Stimulated activated CD8-positive, alpha-beta memory T cell treated with anti-CD3 and anti-CD28 coated beads, Interleukin-2, amount 100 ng/mL, for 1 hour (primary cell): ENCODE data around the gene AGBL2.
"Not testable (repeated sequence)": the region's sequence is repeated elsewhere in the genome, so short reads cannot be mapped to it uniquely, and the experiment has no call there.

Experiments used
- DNase-seq, 2 donors: peaks; one replicate each; pipeline ENCODE4 v3.0.0-alpha.2; 2020; ENCODE audit warnings: low read depth in 2 of 2

AGBL2 gene, protein sequence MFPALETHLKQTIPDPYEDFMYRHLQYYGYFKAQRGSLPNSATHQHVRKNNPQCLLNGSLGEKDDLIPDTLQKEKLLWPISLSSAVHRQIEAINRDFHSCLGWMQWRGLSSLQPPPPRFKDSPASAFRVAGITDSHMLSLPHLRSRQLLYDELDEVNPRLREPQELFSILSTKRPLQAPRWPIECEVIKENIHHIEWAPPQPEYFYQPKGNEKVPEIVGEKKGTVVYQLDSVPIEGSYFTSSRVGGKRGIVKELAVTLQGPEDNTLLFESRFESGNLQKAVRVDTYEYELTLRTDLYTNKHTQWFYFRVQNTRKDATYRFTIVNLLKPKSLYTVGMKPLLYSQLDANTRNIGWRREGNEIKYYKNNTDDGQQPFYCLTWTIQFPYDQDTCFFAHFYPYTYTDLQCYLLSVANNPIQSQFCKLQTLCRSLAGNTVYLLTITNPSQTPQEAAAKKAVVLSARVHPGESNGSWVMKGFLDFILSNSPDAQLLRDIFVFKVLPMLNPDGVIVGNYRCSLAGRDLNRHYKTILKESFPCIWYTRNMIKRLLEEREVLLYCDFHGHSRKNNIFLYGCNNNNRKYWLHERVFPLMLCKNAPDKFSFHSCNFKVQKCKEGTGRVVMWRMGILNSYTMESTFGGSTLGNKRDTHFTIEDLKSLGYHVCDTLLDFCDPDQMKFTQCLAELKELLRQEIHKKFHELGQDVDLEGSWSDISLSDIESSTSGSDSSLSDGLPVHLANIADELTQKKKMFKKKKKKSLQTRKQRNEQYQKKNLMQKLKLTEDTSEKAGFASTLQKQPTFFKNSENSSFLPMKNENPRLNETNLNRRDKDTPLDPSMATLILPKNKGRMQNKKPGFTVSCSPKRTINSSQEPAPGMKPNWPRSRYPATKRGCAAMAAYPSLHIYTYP

DNA sequence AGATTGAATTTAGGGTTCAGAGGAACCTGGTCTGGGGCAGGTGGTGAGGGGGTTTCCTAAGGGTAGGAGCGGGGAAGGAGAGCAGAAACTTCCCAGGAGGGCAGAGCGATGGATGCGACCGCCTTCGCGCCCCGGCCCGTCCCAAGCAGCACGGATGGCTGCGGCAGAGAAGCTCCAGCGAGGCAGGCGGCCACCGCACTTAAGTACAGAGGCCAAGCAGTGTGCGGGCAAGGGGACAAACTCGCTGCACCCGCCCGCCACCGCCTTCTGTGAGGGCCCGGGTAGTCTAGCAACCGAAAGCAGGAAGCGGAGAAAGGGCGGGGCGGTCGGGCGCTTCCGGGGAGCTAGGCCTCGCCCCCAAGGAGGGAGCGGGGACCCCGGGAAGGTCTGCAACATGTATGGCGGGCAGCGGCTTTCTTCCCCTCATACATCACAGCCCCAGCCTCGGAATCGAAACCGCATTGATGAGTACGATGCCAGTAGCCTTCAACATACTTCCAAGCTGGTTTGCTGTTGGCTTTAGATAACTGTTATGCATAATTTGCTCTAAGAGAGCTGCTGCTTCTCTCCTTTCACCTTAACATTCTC lies at the start of gene AGBL2:
Gene AGBL2 (minus strand): TSS at position 288 of the 588 bp plus-strand sequence. CDS start 719 bp downstream, outside the sequence.
- peak; percentile 64 to 73 for DNase-seq

DNA sequence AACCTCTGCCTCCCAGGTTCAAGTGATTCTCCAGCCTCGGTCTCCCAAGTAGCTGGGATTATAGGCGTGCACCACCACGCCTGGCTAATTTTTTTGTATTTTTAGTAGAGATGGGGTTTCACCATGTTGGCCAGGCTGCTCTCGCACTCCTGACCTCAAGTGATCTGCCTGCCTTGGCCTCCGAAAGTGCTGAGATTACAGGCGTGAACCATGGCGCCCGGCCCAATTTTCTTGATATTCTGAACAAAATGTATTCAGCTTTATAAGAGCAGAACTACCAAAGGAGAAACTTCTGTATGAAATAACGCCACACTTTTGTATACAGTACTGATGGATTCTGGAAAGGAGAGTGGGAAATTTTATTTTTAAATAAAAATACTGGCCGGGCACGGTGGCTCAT lies 44.1 kb upstream of the AGBL2 start:
- DNase-seq: not testable (repeated sequence)

DNA sequence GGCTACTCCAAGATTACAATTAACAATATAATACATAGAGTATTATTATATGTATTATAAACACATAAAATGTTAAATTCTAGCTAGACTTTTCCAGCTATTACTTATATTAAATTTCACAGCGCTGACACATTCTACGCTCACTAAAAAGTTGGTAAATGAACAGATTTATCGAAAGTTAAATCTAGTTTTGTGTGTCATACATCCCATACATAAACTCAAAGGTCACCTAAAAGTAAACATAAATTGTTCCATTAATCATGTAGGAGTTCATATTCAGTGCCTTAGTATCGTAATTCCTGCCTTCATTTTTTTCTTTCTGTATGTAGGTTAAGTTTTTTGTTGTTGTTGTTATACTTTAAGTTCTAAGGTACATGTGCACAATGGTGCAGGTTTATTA lies 41.0 kb upstream of the AGBL2 start:
- no peak for DNase-seq

DNA sequence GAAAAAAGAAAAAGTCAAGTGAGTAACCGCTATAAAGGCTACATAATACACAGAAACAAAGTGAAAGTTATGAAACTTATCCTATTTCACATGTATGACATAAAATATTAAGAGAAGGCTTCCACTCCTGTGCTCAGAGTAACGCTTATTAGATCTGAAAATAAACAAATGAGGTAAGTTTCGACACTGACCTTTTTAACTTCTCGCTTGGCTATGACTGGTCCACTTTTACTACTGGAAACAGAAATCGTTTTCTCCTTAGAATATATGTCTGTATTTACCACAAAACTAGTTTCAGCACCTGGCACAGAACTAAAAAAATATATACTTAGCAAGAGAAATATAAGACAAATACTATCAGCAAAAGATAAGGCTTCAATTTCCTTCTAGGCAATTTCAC lies 35.6 kb upstream of the AGBL2 start:
- no peak for DNase-seq

DNA sequence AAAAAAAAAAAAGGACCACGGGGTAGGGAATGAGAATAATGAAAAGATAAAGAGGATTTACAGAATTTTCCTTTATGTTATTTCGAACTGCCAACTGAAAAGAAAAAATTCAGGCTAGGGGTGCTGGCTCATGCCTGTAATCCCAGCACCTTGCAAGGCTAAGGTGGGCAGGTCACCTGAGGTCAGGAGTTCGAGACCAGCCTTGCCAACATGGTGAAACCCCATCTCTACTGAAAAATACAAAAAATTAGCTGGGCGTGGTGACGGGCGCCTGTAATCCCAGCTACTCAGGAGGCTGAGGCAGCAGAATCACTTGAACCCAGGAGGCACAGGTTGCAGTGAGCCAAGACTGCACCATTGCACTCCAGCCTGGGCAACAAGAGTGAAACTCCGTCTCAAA lies 27.3 kb upstream of the AGBL2 start:
- DNase-seq: not testable (repeated sequence)

DNA sequence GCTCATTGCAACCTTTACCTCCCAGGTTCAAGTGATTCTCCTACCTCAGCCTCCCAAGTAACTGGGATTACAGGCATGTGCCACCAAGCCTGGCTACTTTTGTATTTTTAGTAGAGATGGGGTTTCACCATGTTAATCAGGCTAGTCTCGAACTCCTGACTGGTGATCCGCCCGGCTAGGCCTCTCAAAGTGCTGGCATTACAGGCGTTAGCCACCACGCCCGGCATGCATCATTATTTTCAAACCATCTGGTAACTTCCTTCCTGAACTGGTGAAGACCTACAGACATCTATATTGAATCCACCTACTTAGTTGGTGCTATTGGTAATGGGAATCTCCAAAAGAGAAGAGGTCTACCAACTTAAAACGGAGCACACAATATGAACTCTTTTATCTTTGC lies 22.6 kb upstream of the AGBL2 start:
- not testable (repeated sequence) for DNase-seq

DNA sequence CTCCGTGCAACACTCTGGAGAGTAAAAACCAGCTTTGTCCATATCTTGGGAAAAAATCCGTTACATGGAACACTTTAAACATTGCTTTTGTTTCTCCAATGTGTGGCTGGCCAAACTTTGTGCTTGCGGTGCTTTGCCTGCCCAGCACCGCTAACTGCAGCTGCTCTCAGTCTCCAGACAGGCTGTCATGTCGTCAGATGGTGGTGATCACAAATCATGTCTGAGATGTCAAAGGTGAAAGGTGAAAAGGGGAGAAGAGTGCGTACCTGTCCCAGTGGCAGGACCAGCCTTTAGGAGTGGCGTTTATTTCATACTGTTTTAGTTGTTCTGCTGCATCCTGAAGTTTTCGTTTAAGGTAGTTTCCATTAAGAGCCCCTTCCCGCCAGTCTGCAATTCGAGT lies 17.1 kb upstream of the AGBL2 start:
- no peak for DNase-seq

DNA sequence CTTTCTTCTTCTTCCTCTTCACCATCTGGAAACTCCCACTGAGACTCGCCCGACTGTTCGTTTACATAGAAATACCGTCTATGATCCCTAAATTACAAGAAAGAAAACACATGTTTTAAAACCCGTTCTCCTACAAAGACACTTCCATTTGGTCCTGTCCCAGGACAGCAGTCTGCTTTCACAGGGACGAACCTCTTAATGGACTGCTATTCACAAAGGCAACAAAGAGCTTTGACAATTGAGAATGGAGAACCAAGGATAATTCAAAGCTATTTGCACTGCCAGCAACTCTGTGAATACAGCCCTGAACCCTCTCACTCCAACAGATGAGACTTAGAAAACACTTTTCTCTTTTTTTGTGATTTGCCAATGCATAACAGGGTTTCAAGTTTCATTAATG lies 16.3 kb upstream of the AGBL2 start:
- no peak for DNase-seq

DNA sequence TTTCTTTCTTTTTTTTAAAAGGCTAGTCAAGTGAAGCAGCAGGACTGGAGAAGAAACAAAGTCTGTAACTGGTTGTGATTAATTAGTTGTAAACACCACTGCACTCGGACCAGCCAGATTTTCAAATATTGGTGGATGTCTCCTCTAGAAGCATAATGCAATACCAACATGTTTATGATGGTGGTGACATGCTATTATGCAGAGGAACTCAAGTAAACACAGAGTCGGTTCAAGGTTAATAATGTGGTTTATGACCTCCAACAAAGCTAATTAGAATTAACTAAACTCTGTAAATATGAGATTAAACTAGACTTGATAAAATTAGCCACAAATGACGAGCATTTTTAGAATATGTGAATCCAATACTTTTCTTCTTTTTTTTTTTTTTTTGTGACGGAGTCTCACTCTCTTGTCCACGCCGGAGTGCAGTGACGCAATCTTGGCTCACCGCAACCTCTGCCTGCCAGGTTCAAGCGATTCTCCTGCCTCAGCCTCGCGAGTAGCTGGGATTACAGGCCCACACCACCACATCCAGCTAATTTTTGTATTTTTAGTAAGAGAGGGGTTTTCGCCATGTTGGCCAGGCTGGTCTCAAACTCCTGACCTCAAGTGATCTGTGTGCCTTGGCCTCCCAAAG lies 11.8 kb upstream of the AGBL2 start:
- DNase-seq: no peak

DNA sequence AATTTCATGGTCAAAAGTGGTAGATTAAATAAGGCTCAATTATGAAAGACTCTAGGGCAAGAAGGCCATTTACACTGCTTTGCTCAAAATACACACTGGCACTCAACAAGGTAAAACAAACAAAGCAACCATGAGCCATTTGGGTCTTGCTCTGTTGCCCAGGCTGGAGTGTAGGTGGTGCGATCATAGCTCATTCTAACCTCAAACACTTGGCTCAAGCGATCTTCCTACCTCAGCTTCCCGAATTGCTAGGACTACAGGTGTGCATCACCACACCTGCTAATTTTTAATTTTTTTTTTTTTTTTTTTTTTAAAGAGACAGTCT lies 10.9 kb upstream of the AGBL2 start:
- DNase-seq: no peak

DNA sequence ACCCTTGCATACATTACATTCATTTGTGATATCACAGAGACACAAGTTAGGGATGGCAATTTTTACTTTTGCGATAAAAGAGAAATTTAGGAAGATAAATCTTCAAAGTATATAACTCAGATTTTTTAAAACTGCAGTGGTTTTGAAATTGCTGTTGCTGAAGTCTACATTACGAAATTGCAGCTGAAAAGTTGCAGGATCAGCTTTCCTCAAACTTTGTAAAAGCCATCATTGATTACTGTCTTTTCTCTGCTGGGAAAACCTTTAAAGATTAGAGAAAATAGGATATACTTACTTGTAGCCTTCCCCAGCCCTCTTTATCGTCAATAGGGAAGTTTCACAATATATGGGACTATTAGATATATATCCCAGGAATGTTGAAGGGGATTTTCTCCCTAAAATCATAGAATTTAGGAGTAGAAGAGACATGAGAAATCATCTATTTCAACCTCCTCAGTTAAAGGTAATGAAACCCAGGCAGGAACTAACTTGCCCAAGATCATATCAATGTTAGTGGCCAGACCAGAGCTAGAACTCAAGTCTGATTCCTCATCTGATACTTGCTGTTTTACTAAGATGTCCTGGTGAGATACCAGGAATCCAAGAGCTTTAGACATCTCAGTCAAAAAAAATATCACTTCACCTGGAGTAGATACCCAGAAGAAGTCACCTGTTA lies 10.4 kb upstream of the AGBL2 start:
- no peak for DNase-seq

DNA sequence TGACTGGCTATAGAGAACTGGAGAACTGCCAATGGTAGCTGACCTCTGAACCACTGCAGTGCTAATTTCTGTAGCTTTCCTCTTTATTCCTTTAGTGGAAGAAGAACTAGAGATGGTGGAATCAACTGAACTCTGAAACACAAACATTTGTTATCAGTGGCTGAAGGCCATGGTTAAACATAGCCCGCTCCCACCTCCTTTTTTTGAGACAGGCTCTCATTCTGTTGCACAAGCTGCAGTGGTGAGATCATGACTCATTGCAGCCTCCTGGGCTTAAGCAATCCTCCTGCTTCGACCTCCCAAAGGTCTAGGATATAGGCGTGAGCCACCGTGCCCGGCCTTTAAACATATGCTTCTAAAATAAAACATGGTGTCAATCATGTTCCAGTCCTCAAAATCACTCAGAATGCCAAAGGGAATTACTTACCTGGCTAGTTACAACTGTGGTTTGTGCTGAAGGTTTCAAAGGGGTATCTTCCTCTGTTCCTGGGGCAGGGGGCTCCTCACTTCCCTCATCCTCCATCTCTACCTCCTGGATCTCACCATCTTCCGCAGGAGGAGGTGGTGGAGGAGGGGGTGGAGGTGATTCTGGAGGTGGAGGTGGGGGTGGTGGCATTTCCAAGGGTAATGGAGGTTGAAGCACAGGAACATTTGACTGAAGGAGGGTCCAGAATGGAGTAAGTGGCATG lies 9.0 kb upstream of the AGBL2 start:
- no peak for DNase-seq

DNA sequence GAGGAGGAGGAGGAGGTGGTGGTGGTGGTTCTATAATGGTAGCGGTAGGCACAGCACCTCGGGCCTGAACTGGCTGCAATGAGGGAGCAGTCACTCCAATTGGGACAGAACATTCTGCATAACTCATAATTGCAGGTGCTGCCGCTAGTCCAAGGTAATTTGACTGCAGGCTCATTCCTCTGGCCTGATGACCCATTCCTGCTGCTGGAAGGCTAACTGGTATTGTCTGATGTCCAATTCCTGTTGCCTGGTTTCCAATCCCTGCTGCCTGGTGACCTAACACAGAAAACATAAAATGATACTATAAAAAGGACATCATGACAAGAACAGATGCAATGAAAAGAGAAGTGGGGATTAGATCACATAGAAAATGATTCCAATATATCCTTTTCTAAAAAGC lies 7.9 kb upstream of the AGBL2 start:
- DNase-seq: no peak

DNA sequence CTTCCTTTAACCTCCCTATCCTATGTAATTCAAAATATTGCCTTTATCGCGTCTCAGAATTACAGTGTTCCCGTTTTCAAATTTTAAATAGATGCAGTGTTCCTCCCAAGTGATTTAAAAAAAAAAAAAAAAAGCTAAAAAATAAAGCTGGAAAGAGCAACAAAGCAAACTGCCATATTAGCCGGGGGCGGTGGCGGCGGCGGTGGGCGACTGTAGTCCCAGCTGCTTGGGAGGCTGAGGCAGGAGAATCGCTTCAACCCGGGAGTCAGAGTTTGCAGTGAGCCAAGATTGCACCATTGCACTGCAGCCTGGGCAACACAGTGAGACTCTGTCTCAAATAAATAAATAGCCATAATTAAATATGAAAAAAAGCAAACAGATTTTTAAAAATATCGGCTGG lies 5.5 kb upstream of the AGBL2 start:
- no peak for DNase-seq

DNA sequence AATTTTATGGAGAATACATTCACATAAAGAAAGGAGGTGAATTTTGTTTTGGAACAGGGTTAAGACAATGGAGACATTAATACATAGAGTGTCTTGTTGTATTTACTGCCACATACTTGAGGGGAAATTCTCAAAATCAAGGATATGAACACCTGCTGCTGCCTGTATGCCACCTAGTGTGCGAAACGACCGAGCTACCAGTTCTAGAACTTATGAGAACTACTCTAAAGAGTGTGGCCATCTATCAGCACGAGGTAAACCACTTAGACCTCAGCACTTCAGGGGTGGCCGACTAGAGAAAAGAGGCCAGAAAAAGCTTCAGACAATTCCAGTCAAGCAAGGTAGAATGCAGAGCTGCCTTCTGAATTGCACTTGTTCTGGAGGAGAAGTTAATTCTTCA lies 1.5 kb upstream of the AGBL2 start:
- no peak for DNase-seq

DNA sequence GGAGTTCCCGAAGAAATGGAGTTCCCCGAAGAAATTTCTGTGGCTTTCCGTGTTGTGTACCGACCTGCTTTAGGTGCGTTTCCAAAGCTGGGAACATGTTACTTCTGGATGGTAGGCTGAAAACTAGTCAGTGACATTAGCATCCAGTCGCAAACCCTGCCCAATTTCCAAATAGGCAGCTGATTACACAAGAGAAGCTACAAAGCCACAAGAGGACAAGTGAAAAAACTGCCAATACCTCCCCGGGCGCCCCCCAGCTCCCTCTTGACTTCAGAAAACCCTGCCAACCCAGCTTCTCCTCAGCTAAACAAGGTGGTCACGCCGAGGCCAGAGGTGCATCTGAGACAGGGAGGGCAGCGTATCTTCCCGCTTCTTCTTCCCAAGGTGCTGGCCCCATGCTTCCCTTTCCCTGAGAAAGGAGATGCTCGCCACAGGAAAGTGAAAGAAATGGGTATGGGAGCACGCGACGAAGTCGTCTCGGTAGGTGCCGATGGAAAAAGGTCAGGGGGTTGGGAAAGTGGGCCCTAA lies 551 bp downstream of the AGBL2 start:
- DNase-seq: no peak

DNA sequence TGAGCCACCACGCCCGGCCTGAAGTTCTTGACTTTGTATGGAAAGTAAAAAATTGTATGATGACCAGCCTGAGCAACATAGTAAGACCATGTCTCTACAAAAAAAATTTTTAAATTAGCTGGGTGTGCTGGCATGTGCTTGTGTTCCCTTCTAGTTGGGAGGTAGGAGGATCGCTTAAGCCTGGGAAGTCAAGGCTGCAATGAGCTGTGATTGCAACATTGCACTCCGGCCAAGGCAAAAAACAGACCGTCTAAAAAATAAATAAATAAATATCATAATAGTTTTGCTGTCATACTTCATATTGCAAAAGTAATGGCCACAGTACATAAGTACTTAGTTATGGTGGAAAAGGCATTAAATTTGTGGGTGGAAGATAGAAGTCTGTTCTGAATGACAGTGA lies 3.4 kb downstream of the AGBL2 start:
- no peak for DNase-seq

DNA sequence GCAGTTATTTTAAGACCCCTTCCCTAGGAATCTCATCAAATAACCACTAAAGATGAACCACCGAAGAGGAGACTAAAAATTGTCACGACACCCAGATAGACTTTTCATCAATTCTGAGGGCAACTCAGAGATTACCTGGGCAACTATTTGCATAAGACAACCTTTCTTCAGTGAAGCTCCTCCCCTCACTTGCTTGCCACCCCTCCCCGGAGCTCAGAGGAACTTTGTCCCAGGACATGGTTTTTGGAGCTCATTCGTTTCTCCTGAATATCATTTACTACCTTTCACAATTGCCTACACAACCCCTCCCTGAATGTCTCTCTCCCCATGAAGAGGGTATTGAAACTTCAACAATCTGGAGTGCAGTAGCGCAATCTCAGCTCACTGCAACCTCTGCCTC lies 3.9 kb downstream of the AGBL2 start:
- no peak for DNase-seq

DNA sequence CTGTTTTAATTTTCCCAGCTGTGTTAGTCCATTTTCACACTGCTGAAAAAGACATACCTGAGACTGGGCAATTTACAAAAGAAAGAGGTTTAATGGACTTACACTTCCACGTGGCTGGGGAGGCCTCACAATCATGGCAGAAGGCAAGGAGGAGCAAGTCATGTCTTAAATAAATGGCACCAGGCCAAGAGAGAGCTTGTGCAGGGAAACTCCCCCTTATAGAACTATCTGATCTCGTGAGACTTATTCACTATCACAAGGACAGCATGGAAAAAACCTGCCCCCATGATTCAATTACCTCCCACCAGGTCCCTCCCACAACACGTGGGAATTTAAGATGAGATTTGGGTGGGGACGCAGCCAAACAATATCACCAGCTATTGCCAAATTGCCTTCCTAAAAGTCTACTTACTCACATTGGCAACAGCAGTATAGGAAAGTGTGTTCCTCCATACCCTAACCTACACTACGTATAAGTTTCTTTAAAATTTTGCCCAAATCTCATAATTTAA lies 7.8 kb downstream of the AGBL2 start:
- DNase-seq: not testable (repeated sequence)

DNA sequence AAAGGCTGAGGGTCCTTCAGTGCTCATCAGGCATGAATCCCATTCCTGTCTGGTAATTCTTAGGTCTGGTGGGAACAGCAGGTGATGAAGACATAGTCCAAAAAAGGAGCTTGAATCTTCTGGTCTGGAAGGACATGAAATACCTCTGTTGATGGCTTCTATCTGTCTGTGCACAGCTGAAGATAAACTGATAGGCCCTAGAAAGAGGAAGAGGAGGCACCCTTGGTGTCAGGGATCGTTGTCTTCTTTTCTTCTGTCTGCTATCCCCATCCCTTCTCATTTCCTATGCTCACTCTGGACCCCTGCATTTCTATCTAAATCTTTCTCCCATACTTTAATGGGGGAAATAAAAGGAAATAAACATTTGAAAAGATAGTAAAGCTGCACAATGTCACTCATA lies 9.4 kb downstream of the AGBL2 start:
- no peak for DNase-seq

DNA sequence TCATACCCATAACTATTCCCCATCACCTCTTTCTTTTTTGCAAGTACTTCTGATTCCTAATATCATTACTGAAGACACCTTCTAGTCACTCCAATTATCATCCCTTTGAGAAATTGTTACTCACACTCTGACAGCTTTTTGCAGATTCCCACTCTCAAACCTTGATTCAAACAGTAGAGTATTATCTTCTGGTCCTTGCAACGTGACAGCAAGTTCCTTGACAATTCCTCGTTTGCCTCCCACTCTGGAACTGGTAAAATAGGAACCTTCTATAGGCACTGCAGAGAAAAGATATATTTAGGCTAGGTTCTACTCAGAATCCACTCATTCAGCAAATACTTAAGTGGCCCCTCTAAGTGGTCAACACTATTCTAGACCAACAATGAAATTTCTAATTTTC lies 23.2 kb downstream of the AGBL2 start:
- no peak for DNase-seq
